Heart left ventricle (tissue), 13 donors: ENCODE results near the gene SPOCK2.

Source experiments
- CTCF ChIP-seq, 12 donors: fragments of 200-600 bp; sonication (generic) in 4 of 12; IDR thresholded peaks; one replicate each; pipeline versions ENCODE4 v1.5.0 to v1.8.0; 2018 to 2022; ENCODE audit warnings: antibody characterized with exemption in 12 of 12, mild to moderate bottlenecking in 5 of 12
- POLR2A ChIP-seq, 2 donors: fragments of 450-650 bp; IDR thresholded peaks; one replicate each; pipeline ENCODE4 v1.6.1; 2017; ENCODE audit warnings: antibody characterized with exemption in 2 of 2, mild to moderate bottlenecking in 2 of 2, moderate library complexity in 2 of 2
- donor health status: ischemic (EF 13 %, LVEDD 7.1; RV severe dilation, severe dysfunction).
- donor health status: DM: no; HTN: yes; CAD: no.
- donor health status: DM: no; HTN: no; CAD: no.
- donor health status: ischemic (EF 25% LVEDD 6.9; RV normal size, moderate dysfunction).
- donor health status: ischemic (EF 25% LVEDD 5.7; RV mildly dilated, moderate dysfunction).
- donor health status: ischemic (EF 35%, LVEDD 5.7; RV mildly dilated, moderate dysfunction).
- donor health status: nonischemic (EF 11% LVEDD 7.7; RV severe dilation, severe dysfunction).
- donor health status: DM: yes; HTN: yes; CAD: no.
- donor health status: PGD.
- donor health status: ischemic (EF 29% LVEDD 5.4; RV normal size, mild dysfunction).
- donor health status: nonischemic (EF 23%, LVEDD 6.1; RV moderate dilation, normal function).

- TF ChIP-seq POLR2A (IDR thresholded peaks at IDR 0.05) (no peak), CTCF (IDR thresholded peaks at IDR 0.05) (no peak)
Measured at GRCh38 chr10:72011976-72012512, 76.3 kb downstream of the SPOCK2 start.
